K562 (cell line): ENCODE data around the gene PTGER3. TPM values are rescaled to one million over a fixed set of nuclear protein-coding genes. Genes with fewer than 3 reads are reported as not detected.

Experiments used
- ASH1L ChIP-seq: fragments of 450-650 bp; IDR thresholded peaks from 2 replicates; pipeline ENCODE4 v1.6.1; 2018; ENCODE audit warnings: borderline replicate concordance, mild to moderate bottlenecking, low read depth; ENCODE audit not compliant: partially characterized antibody
- BCLAF1 ChIP-seq, 2 experiments: fragments of 450-650 bp in 1 of 2; IDR thresholded peaks; 2 replicates each; pipeline ENCODE4 v1.6.1; 2011 to 2017; ENCODE audit warnings: low read depth in 2 of 2, antibody characterized with exemption in 1 of 2, borderline replicate concordance in 1 of 2, low read length in 1 of 2, mild to moderate bottlenecking in 1 of 2, mixed read lengths in 1 of 2; ENCODE audit not compliant: control insufficient read depth in 1 of 2
- CEBPB ChIP-seq: fragments of 450-650 bp; IDR thresholded peaks from 2 replicates; pipeline ENCODE4 v1.6.1; 2016; ENCODE audit warnings: missing genetic modification characterization, missing compliant biosample characterization
- CHAMP1 ChIP-seq: fragments of 450-650 bp; IDR thresholded peaks from 2 replicates; pipeline ENCODE4 v1.6.1; 2016; ENCODE audit warnings: mild to moderate bottlenecking
- E4F1 ChIP-seq: fragments of 250-450 bp; sonication (Bioruptor Pico); IDR thresholded peaks from 2 replicates; pipeline ENCODE4 v1.5.0; 2021; ENCODE audit warnings: mild to moderate bottlenecking, borderline replicate concordance
- FOXJ2 ChIP-seq: fragments of 200-800 bp; sonication (Bioruptor generic); IDR thresholded peaks from 2 replicates; pipeline ENCODE4 v1.6.1; 2016; ENCODE audit warnings: missing genetic modification characterization, missing compliant biosample characterization
- HDAC2 ChIP-seq: fragments of 450-650 bp; IDR thresholded peaks from 2 replicates; pipeline ENCODE4 v1.6.1; 2016; ENCODE audit warnings: mild to moderate bottlenecking
- HMG20B ChIP-seq: fragments of 250-450 bp; sonication (Bioruptor Pico); IDR thresholded peaks from 2 replicates; pipeline ENCODE4 v1.5.0; 2021; ENCODE audit warnings: mild to moderate bottlenecking
- MXD1 ChIP-seq: fragments of 250-450 bp; sonication (Bioruptor Pico); IDR thresholded peaks from 2 replicates; pipeline ENCODE4 v1.8.0; 2021; ENCODE audit warnings: borderline replicate concordance, mild to moderate bottlenecking, moderate library complexity; ENCODE audit not compliant: poor library complexity, severe bottlenecking
- NR2C1 ChIP-seq, 2 experiments: fragments of 450-650 bp; IDR thresholded peaks; 2 replicates each; pipeline ENCODE4 v1.6.1; 2017; ENCODE audit warnings: mild to moderate bottlenecking in 2 of 2, antibody characterized with exemption in 1 of 2, inconsistent platforms in 1 of 2, missing compliant biosample characterization in 1 of 2, missing genetic modification characterization in 1 of 2
- SETDB1 ChIP-seq: IDR thresholded peaks from one replicate; pipeline ENCODE4 v1.6.1; 2012; ENCODE audit warnings: low read length, control low read depth, inconsistent platforms
- SIN3A ChIP-seq, 2 experiments: fragments of 150-350 bp in 1 of 2; IDR thresholded peaks; 2 replicates each; pipeline ENCODE4 v1.6.1; 2011 to 2016; ENCODE audit warnings: borderline replicate concordance in 2 of 2, low read depth in 2 of 2, low read length in 2 of 2, mild to moderate bottlenecking in 2 of 2, moderate library complexity in 2 of 2; ENCODE audit not compliant: control insufficient read depth in 1 of 2
- THRAP3 ChIP-seq: fragments of 450-650 bp; IDR thresholded peaks from 2 replicates; pipeline ENCODE4 v1.6.1; 2016; ENCODE audit warnings: mild to moderate bottlenecking, inconsistent platforms, borderline replicate concordance
- ZBTB9 ChIP-seq: fragments of 450-650 bp; formaldehyde crosslinking; IDR thresholded peaks from 2 replicates; pipeline ENCODE4 v1.4.0; 2020; ENCODE audit warnings: mild to moderate bottlenecking, moderate library complexity
- ZFP1 ChIP-seq: fragments of 450-650 bp; formaldehyde crosslinking; IDR thresholded peaks from 2 replicates; pipeline ENCODE4 v1.4.0; 2020; ENCODE audit warnings: mild to moderate bottlenecking, mixed read lengths
- polyA plus RNA-seq, 8 experiments: library from polyadenylated mRNA; depleted of rRNA in 4 of 8; stranded (reverse) in 5 of 8; unstranded in 3 of 8; fragments of >200 nt; fragmentation: Nextera tagmentation in 2 of 8; fragmentation: Illumina TruSeq in 1 of 8; extraction: Ambion mirVana in 2 of 8; extraction: Trizol in 1 of 8; gene quantifications; 2 replicates each; pipeline versions ENCODE4 v1.2.1 to v1.2.3, GENCODE V29; 2011 to 2014; ENCODE audit warnings: inconsistent platforms in 1 of 8, missing spikeins in 1 of 8
- total RNA-seq, 7 experiments: library from RNA; depleted of rRNA in 6 of 7; stranded (reverse); fragments of >200 nt in 6 of 7; fragmentation: Illumina TruSeq in 2 of 7; extraction: Trizol in 2 of 7; gene quantifications; 2 replicates each; pipeline versions ENCODE4 v1.2.1 to v1.2.3, GENCODE V29; 2011 to 2021; ENCODE audit warnings: low replicate concordance in 1 of 7

The PTGER3 gene
- total and polyA plus RNA-seq, 9 of the 15 experiments (the other 6 are each of a cell fraction or from before 2014, with no cell fraction given): 3.8 to 28.5 (median 14.2) TPM

- no peak for TF ChIP-seq E4F1
- peak; percentile 97 for TF ChIP-seq CHAMP1
- no peak for TF ChIP-seq THRAP3
- TF ChIP-seq HMG20B (CRISPR knock-in tag): no peak
- TF ChIP-seq CEBPB (tag): peak; percentile 58
- TF ChIP-seq NR2C1 (IDR thresholded peaks at IDR 0.05): peak; percentile 89
- peak; percentile 91 for TF ChIP-seq NR2C1 (tag; IDR thresholded peaks at IDR 0.05)
- TF ChIP-seq SIN3A (IDR thresholded peaks at IDR 0.05; ENCODE audit: borderline replicate concordance in 2 of 2, control insufficient read depth in 1 of 2, low read depth in 2 of 2, low read length in 2 of 2): peak; percentile 27 to 29; a peak in 2 of 4 replicates
- no peak for TF ChIP-seq ZFP1 (CRISPR knock-in tag)
- no peak for TF ChIP-seq ZBTB9 (CRISPR knock-in tag)
- no peak for TF ChIP-seq MXD1 (CRISPR knock-in tag)
- no peak for TF ChIP-seq HDAC2
- TF ChIP-seq ASH1L: peak; percentile 66
- TF ChIP-seq FOXJ2: peak; percentile 70
- TF ChIP-seq SETDB1: no peak
- TF ChIP-seq BCLAF1 (IDR thresholded peaks at IDR 0.05; ENCODE audit: borderline replicate concordance in 1 of 2, control insufficient read depth in 1 of 2, low read depth in 2 of 2, low read length in 1 of 2): no peak; a peak in 1 of 4 replicates
Measured at GRCh38 chr1:71080739-71081696, 33.4 kb upstream of the PTGER3 start, which contains the start of gene ZRANB2 (continued).
